K562 (cell line): ENCODE measurements around the gene SFN. TPM values are rescaled to one million over a fixed set of nuclear protein-coding genes. Genes with fewer than 3 reads are reported as not detected.

ENCODE experiments used
- ARID4B ChIP-seq: sonication (generic); formaldehyde crosslinking; IDR thresholded peaks from 2 replicates; pipeline ENCODE4 v1.8.0; 2022; ENCODE audit warnings: mild to moderate bottlenecking, missing genetic modification reagents
- ATF3 ChIP-seq, 2 experiments: fragments of 450-650 bp in 1 of 2; sonication (generic) in 1 of 2; formaldehyde crosslinking in 1 of 2; IDR thresholded peaks in 1 of 2; conservative IDR thresholded peaks in 1 of 2; 2 replicates each; pipeline versions ENCODE4 v1.6.1 to v1.8.1; 2016 to 2023; ENCODE audit warnings: mild to moderate bottlenecking in 2 of 2, moderate library complexity in 2 of 2, inconsistent platforms in 1 of 2, missing genetic modification reagents in 1 of 2
- CREB3L1 ChIP-seq: fragments of 450-650 bp; IDR thresholded peaks from 2 replicates; pipeline ENCODE4 v1.6.1; 2014; ENCODE audit warnings: low read depth, mild to moderate bottlenecking, moderate library complexity, borderline replicate concordance
- DEAF1 ChIP-seq: fragments of 450-650 bp; formaldehyde crosslinking; IDR thresholded peaks from 2 replicates; pipeline ENCODE4 v1.4.0; 2020; ENCODE audit warnings: mild to moderate bottlenecking, moderate library complexity
- FOSL1 ChIP-seq: fragments of 200-800 bp; sonication (Bioruptor generic); conservative IDR thresholded peaks from 2 replicates; pipeline ENCODE4 v1.6.1; 2016; ENCODE audit warnings: missing genetic modification characterization, missing compliant biosample characterization
- FOXJ2 ChIP-seq: fragments of 200-800 bp; sonication (Bioruptor generic); IDR thresholded peaks from 2 replicates; pipeline ENCODE4 v1.6.1; 2016; ENCODE audit warnings: missing genetic modification characterization, missing compliant biosample characterization
- FOXO4 ChIP-seq: fragments of 450-650 bp; formaldehyde crosslinking; IDR thresholded peaks from 2 replicates; pipeline ENCODE4 v1.4.0; 2020; ENCODE audit warnings: mild to moderate bottlenecking, moderate library complexity
- ILF3 ChIP-seq: fragments of 450-650 bp; IDR thresholded peaks from 2 replicates; pipeline ENCODE4 v1.6.1; 2018; ENCODE audit warnings: antibody characterized with exemption, mild to moderate bottlenecking, moderate library complexity, borderline replicate concordance
- KHSRP ChIP-seq: fragments of 450-650 bp; IDR thresholded peaks from 2 replicates; pipeline ENCODE4 v1.6.1; 2017
- NFATC3 ChIP-seq: fragments of 450-650 bp; IDR thresholded peaks from 2 replicates; pipeline ENCODE4 v1.6.1; 2017; ENCODE audit warnings: mild to moderate bottlenecking
- NFIC ChIP-seq: fragments of 450-650 bp; IDR thresholded peaks from 2 replicates; pipeline ENCODE4 v1.6.1; 2017; ENCODE audit warnings: mild to moderate bottlenecking, inconsistent platforms
- PTTG1 ChIP-seq: fragments of 450-650 bp; IDR thresholded peaks from 2 replicates; pipeline ENCODE4 v1.6.1; 2016; ENCODE audit warnings: low read depth, mild to moderate bottlenecking, missing genetic modification characterization, missing compliant biosample characterization
- RFX5 ChIP-seq: IDR thresholded peaks from 2 replicates; pipeline ENCODE4 v1.6.1; 2011; ENCODE audit warnings: low read depth, mild to moderate bottlenecking, improper control_type of control experiment, low read length
- SAP30 ChIP-seq: fragments of 200-600 bp; sonication (generic); IDR thresholded peaks from 2 replicates; pipeline ENCODE4 v1.6.1; 2012; ENCODE audit warnings: borderline replicate concordance, low read depth, mild to moderate bottlenecking, moderate library complexity, low read length, control low read depth, inconsistent platforms; ENCODE audit not compliant: insufficient read depth, poor library complexity, severe bottlenecking
- TAF9B ChIP-seq: fragments of 450-650 bp; IDR thresholded peaks from 2 replicates; pipeline ENCODE4 v1.6.1; 2018; ENCODE audit warnings: mild to moderate bottlenecking; ENCODE audit not compliant: partially characterized antibody
- WHSC1 ChIP-seq: IDR thresholded peaks from one replicate; pipeline ENCODE4 v1.6.1; 2012; ENCODE audit warnings: low read length, control low read depth, inconsistent platforms
- polyA plus RNA-seq, 8 experiments: library from polyadenylated mRNA; depleted of rRNA in 4 of 8; stranded (reverse) in 5 of 8; unstranded in 3 of 8; fragments of >200 nt; fragmentation: Nextera tagmentation in 2 of 8; fragmentation: Illumina TruSeq in 1 of 8; extraction: Ambion mirVana in 2 of 8; extraction: Trizol in 1 of 8; gene quantifications; 2 replicates each; pipeline versions ENCODE4 v1.2.1 to v1.2.3, GENCODE V29; 2011 to 2014; ENCODE audit warnings: inconsistent platforms in 1 of 8, missing spikeins in 1 of 8
- total RNA-seq, 7 experiments: library from RNA; depleted of rRNA in 6 of 7; stranded (reverse); fragments of >200 nt in 6 of 7; fragmentation: Illumina TruSeq in 2 of 7; extraction: Trizol in 2 of 7; gene quantifications; 2 replicates each; pipeline versions ENCODE4 v1.2.1 to v1.2.3, GENCODE V29; 2011 to 2021; ENCODE audit warnings: low replicate concordance in 1 of 7

Gene SFN
- total and polyA plus RNA-seq, 9 of the 15 experiments (the other 6 are each of a cell fraction or from before 2014, with no cell fraction given) = 0.10 to 3.8 (median 2.0) TPM

- peak; percentile 96 for TF ChIP-seq ARID4B (CRISPR knock-in tag)
- TF ChIP-seq ILF3 = no peak
- peak; percentile 29; the same call in 1 of the 2 replicates for TF ChIP-seq FOSL1
- TF ChIP-seq RFX5 = no peak
- no peak for TF ChIP-seq ATF3 (IDR thresholded peaks at IDR 0.05)
- TF ChIP-seq ATF3 (CRISPR knock-in tag; conservative IDR thresholded peaks at IDR 0.05) = no peak
- TF ChIP-seq TAF9B = peak; percentile 97
- no peak for TF ChIP-seq FOXO4 (CRISPR knock-in tag)
- TF ChIP-seq NFATC3 = no peak
- no peak for TF ChIP-seq PTTG1 (tag)
- TF ChIP-seq CREB3L1 = peak; percentile 94
- TF ChIP-seq SAP30 = peak; percentile 100
- TF ChIP-seq NFIC = peak; percentile 37
- TF ChIP-seq WHSC1 = no peak
- TF ChIP-seq FOXJ2 (tag) = no peak; the same call in 1 of the 2 replicates
- TF ChIP-seq DEAF1 (CRISPR knock-in tag) = 0 out of 2 replicates have a peak, but pooled peaks have one; percentile 32
- TF ChIP-seq KHSRP = no peak
These were observed 37.3 kb downstream of the SFN start, which contains the start of gene GPATCH3 (continued) for GRCh38 chr1:26900001-26900814.
